Adrenal gland (tissue), 12 donors: ENCODE results near the gene TNS3. TPM values are rescaled to one million over a fixed set of nuclear protein-coding genes. Genes with fewer than 3 reads are reported as not detected.
"Not testable (repeated sequence)": the region's sequence is repeated elsewhere in the genome, so short reads cannot be mapped to it uniquely, and the experiment has no call there.

Source experiments
- DNase-seq, 7 donors: peaks; one replicate each; pipeline ENCODE4 v3.0.0-alpha.2; 2019 to 2020
- H3K27ac ChIP-seq, 5 donors: fragments of 200-600 bp; sonication (generic) in 4 of 5; 1 replicate in 3 of 5; 2 replicates in 2 of 5; pipeline versions ENCODE4 v1.5.1 to v1.8.0; 2016 to 2020; ENCODE audit warnings: mild to moderate bottlenecking in 1 of 5
- H3K27me3 ChIP-seq: fragments of 200-600 bp; 2 replicates; pipeline ENCODE4 v1.8.0; 2021
- H3K36me3 ChIP-seq, 2 donors: fragments of 200-600 bp; replicated peaks in 1 of 2; 1 replicate in 1 of 2; 2 replicates in 1 of 2; pipeline versions ENCODE4 v1.5.1 to v1.8.0; 2018 to 2022
- H3K4me1 ChIP-seq, 2 donors: fragments of 200-600 bp; replicated peaks in 1 of 2; 1 replicate in 1 of 2; 2 replicates in 1 of 2; pipeline versions ENCODE4 v1.5.1 to v1.8.0; 2018 to 2021
- H3K4me3 ChIP-seq, 4 donors: fragments of 200-600 bp; sonication (generic) in 3 of 4; one replicate each; pipeline ENCODE4 v1.5.1; 2016 to 2018
- H3K9me3 ChIP-seq, 3 donors: fragments of 200-600 bp; sonication (generic) in 1 of 3; replicated peaks in 1 of 3; 1 replicate in 2 of 3; 2 replicates in 1 of 3; pipeline versions ENCODE4 v1.5.1 to v1.8.0; 2016 to 2021
- POLR2A ChIP-seq, 2 donors: fragments of 450-650 bp; IDR thresholded peaks; one replicate each; pipeline ENCODE4 v1.6.1; 2017; ENCODE audit warnings: antibody characterized with exemption in 2 of 2, mild to moderate bottlenecking in 2 of 2, moderate library complexity in 1 of 2
- WGBS, 4 donors: extraction: QIAGEN DNeasy Blood & Tissue Kit in 2 of 4; methylation state at CpG; one replicate each; pipeline versions ENCODE4 v1.1.5 to v1.1.7; 2013 to 2017; 5-methylcytosine and 5-hydroxymethylcytosine counted together
- intact Hi-C, 2 donors: fragments of 100-400 bp; cut with DNase I; formaldehyde crosslinking; loops; one replicate each; pipeline versions ENCODE4 v1.14.1 to v1.15.0; 2022 to 2023
- polyA plus RNA-seq, 3 donors: library from polyadenylated mRNA; stranded (reverse); fragments of 200-250 nt in 2 of 3; fragments of 350-450 nt in 1 of 3; fragmentation: Illumina TruSeq in 1 of 3; extraction: RNeasy Lipid Tissue Mini Kit (QIAGEN cat#74804) in 1 of 3; gene quantifications; one replicate each; pipeline ENCODE4 v1.2.3, GENCODE V29; 2013 to 2014
- total RNA-seq, 9 donors: library from RNA; depleted of rRNA in 4 of 9; stranded (reverse); fragments of >200 nt in 4 of 9; fragments of 120-200 nt in 1 of 9; fragmentation: NEBNext Ultra II Directional in 1 of 9; extraction: Animal tissue kit (Norgen Biotek cat#: 25700) in 1 of 9; gene quantifications; one replicate each; pipeline versions ENCODE4 v1.1.0 to v1.2.4, GENCODE V29; 2013 to 2023
- TF ChIP-seq, protein P1 (sequence below), 6 experiments: fragments of 450-650 bp in 4 of 6; fragments of 200-600 bp in 2 of 6; sonication (generic) in 1 of 6; IDR thresholded peaks; 1 replicate in 5 of 6; 2 replicates in 1 of 6; pipeline versions ENCODE4 v1.5.1 to v1.8.0; 2016 to 2021; ENCODE audit warnings: antibody characterized with exemption in 6 of 6, mild to moderate bottlenecking in 2 of 6, moderate library complexity in 1 of 6
- donor health status: healthy with polysubstance abuse.
- donor health status: Bipolar disorder and iron deficiency.
- donor health status: DM: yes; HTN: yes; CAD: no.
- donor health status: DM: no; HTN: no; CAD: no.
- donor health status: DM: no; HTN: no; CAD: no.
- donor health status: DM: yes; HTN: yes; CAD: no.

The TNS3 gene
- total and polyA plus RNA-seq, 12 donors: 21.0 to 188 (median 99.8) TPM

- no peak for TF ChIP-seq POLR2A (IDR thresholded peaks at IDR 0.05)
- TF ChIP-seq, protein P1, sequence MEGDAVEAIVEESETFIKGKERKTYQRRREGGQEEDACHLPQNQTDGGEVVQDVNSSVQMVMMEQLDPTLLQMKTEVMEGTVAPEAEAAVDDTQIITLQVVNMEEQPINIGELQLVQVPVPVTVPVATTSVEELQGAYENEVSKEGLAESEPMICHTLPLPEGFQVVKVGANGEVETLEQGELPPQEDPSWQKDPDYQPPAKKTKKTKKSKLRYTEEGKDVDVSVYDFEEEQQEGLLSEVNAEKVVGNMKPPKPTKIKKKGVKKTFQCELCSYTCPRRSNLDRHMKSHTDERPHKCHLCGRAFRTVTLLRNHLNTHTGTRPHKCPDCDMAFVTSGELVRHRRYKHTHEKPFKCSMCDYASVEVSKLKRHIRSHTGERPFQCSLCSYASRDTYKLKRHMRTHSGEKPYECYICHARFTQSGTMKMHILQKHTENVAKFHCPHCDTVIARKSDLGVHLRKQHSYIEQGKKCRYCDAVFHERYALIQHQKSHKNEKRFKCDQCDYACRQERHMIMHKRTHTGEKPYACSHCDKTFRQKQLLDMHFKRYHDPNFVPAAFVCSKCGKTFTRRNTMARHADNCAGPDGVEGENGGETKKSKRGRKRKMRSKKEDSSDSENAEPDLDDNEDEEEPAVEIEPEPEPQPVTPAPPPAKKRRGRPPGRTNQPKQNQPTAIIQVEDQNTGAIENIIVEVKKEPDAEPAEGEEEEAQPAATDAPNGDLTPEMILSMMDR (IDR thresholded peaks at IDR 0.05): no peak
- H3K27ac ChIP-seq: peak overlapping the region in 1 of 5 donors; percentile 40
- H3K4me3 ChIP-seq: no peak overlapping the region
- no peaks in the 10 kb centered on the region for H3K27me3 ChIP-seq
- intact Hi-C loops: no loop called here
- no peaks in the 10 kb centered on the region for H3K36me3 ChIP-seq
- WGBS, 4 donors: 49 to 66% (median 59%) methylated on average over 10 of the region's 10 CpGs
- no peak for DNase-seq
- H3K4me1 ChIP-seq: no peaks in the 10 kb centered on the region
- H3K9me3 ChIP-seq: no peaks in the 10 kb centered on the region
Measured at GRCh38 chr7:47611045-47611511, 29.2 kb upstream of the TNS3 start.

DNA sequence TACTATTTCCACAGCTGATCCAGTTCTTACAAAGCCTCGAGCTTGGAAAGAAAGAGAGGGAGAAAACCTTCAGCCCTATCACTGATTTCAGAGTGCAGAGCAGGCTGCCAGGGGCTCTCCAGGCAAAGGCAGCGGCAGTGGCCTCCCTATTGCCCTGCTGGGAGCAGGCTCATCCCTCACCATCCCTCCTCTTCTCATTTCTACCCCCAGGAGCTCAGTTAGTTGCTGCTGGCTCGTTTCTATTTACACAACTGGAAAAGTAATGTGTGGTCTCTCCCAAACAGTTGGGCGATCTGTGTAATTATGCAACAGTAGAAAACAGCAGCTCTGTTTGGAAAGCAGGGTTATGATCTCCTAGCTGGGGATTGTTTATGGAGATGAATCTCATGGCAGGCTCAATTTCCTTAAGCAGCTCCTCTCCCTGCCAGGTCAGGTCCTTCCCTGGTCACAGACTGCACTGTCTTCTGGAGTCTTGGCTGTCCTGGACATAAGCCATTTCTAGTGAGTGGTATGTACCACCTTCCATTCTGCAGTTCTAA, 28.7 kb upstream of the TNS3 start:
- Histone ChIP-seq H3K36me3 (no peaks in the 10 kb centered on the region), H3K9me3 (no peaks in the 10 kb centered on the region), H3K4me1 (no peaks in the 10 kb centered on the region), H3K4me3 (no peak overlapping the region), H3K27me3 (no peaks in the 10 kb centered on the region), H3K27ac (peak overlapping the region in 2 of 5 donors; percentile 34 to 69)
- DNase-seq: no peak
- intact Hi-C loops: no loop called here
- 52 to 70% (median 59%) methylated on average over 4 of the region's 4 CpGs for WGBS, 4 donors
- no peak for TF ChIP-seq POLR2A (IDR thresholded peaks at IDR 0.05)
- TF ChIP-seq, protein P1 (IDR thresholded peaks at IDR 0.05): no peak

GRCh38 chr7:47609803-47610452, 28.0 kb upstream of the TNS3 start:
- Histone ChIP-seq H3K4me1 (no peaks in the 10 kb centered on the region), H3K27me3 (no peaks in the 10 kb centered on the region), H3K27ac (peak overlapping the region in 2 of 5 donors; percentile 34 to 69), H3K4me3 (no peak overlapping the region), H3K36me3 (no peaks in the 10 kb centered on the region), H3K9me3 (no peaks in the 10 kb centered on the region)
- WGBS, 4 donors: 77 to 92% (median 83%) methylated on average over 15 to 16 of the region's 16 CpGs
- intact Hi-C loops: no loop called here
- TF ChIP-seq, protein P1 (IDR thresholded peaks at IDR 0.05): no peak
- DNase-seq: no peak

DNA sequence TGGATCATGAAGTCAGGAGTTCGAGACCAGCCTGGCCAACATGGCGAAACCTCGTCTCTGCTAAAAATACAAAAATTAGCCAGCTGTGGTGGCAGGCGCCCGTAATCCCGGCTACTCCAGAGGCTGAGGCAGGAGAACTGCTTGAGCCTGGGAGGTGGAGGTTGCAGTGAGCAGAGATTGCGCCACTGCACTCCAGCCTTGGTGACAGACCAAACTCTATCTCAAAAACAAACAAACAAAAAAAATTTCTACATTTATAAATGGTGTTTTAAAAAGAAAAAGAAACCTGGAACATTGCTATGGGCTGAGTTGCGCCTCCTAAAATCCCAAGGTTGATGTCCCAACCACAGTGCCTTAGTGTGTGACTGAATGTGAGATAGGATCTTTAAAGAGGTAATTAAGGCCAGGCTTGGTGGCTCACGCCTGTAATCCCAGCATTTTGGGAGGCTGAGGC, 24.7 kb upstream of the TNS3 start:
- intact Hi-C loops, H3K36me3 ChIP-seq, H3K9me3 ChIP-seq, H3K4me1 ChIP-seq, H3K27me3 ChIP-seq, H3K4me3 ChIP-seq, DNase-seq: not testable (repeated sequence)
- 70 to 91% (median 86%) methylated on average over 9 of the region's 9 CpGs for WGBS, 4 donors
- H3K27ac ChIP-seq: peak overlapping the region in 1 of 5 donors; percentile 48
